GM20000 (cell line): ENCODE data around the gene NPLOC4.

ENCODE experiments used
- DNase-seq: peaks from one replicate; pipeline ENCODE4 v3.0.0; 2012; ENCODE audit warnings: low spot score
- TF ChIP-seq, protein P1 (sequence below): IDR thresholded peaks from 2 replicates; pipeline ENCODE4 v1.5.1; 2012; ENCODE audit warnings: mild to moderate bottlenecking, control low read depth; ENCODE audit errors: extremely low read depth, missing control alignments

The NPLOC4 gene

DNA sequence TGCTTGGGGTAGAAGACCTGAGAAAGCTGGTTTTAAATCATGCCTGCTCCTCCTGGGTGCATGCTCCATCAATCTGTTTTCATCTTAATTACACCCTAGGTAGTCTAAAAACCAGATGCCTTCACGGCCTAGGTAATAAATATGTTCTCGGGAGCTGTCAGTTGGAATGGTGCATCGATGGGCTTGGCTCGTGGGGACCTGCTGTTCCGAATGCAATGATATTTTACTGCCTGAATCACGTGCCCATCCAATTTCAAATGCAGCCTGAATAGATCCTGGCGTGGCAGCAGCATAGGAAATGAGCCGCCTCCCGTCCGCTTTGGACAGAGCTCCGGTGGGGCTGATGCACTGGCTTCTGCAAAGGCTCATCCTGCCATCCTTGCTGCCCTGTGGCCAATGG, 65.9 kb downstream of the NPLOC4 start:
- DNase-seq, result no peak
- TF ChIP-seq, protein P1, sequence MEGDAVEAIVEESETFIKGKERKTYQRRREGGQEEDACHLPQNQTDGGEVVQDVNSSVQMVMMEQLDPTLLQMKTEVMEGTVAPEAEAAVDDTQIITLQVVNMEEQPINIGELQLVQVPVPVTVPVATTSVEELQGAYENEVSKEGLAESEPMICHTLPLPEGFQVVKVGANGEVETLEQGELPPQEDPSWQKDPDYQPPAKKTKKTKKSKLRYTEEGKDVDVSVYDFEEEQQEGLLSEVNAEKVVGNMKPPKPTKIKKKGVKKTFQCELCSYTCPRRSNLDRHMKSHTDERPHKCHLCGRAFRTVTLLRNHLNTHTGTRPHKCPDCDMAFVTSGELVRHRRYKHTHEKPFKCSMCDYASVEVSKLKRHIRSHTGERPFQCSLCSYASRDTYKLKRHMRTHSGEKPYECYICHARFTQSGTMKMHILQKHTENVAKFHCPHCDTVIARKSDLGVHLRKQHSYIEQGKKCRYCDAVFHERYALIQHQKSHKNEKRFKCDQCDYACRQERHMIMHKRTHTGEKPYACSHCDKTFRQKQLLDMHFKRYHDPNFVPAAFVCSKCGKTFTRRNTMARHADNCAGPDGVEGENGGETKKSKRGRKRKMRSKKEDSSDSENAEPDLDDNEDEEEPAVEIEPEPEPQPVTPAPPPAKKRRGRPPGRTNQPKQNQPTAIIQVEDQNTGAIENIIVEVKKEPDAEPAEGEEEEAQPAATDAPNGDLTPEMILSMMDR, result no peak

DNA sequence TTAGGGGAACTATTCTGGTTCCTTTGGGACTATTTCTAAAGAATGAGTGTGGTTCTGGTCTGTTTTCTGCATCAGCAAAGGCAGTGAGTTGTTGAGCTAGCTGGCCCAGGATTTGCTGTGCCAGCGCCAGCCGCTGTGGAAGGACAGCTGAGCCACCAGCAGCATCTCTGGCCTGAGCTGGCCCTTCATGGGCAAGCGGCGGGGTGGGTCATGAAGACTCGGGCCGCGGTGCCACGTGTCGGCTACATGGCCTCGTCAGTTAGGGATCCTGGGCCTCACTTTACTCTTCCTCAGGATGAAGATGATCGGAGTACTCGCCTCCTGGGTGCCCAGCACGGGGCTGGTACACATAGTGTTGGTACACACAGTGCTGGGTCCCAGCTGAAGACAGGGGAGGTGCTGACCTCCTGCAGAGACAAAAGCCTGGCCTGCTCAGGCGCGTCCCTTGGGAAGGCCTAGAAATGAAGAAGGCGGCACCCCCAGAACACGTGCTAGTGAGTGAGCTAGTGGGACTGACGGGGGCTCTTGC, 66.9 kb downstream of the NPLOC4 start:
- TF ChIP-seq, protein P1, result no peak
- DNase-seq, result no peak

DNA sequence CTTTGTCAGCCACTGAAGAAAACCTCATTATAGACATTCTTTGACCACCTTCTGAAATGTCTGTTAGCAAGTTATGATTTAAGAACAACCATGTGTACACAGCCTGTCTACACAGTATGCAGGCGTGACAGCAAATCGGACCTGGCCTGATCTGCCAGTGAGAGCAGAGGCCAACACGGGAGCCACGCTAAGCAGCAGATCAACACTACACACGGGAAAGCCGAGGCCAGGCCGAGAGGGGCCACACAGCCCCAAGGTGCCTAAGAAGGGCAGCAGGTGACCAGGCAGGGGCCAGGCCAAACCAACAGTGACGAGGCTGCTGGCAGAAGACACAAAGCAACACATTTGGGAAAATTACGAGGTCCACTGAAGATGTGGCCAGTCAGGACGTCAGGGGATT, 68.5 kb downstream of the NPLOC4 start:
- TF ChIP-seq, protein P1, result no peak

DNA sequence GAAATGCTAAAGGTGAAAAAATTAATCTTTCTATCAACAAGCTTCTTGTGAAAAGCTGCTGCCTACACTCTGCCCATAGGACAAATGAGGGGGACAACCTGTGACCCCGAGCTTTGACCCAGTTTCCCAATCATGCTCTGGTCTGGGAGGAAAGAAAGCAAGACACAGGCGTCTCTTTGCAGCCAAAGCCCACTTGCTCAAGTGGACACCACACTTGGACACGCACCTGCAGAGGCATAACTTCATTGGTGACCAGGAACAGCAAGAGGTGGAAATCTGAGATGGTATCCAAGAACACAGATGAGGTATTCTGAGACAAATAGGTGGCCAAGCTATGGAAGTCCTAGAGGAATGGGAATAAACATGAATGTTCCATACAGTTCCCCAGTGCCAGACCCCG, 69.7 kb downstream of the NPLOC4 start:
- TF ChIP-seq, protein P1, result no peak
- DNase-seq, result no peak

More for the DNA sequence above, 68.5 kb downstream of the NPLOC4 start:
- no peak for DNase-seq

DNA sequence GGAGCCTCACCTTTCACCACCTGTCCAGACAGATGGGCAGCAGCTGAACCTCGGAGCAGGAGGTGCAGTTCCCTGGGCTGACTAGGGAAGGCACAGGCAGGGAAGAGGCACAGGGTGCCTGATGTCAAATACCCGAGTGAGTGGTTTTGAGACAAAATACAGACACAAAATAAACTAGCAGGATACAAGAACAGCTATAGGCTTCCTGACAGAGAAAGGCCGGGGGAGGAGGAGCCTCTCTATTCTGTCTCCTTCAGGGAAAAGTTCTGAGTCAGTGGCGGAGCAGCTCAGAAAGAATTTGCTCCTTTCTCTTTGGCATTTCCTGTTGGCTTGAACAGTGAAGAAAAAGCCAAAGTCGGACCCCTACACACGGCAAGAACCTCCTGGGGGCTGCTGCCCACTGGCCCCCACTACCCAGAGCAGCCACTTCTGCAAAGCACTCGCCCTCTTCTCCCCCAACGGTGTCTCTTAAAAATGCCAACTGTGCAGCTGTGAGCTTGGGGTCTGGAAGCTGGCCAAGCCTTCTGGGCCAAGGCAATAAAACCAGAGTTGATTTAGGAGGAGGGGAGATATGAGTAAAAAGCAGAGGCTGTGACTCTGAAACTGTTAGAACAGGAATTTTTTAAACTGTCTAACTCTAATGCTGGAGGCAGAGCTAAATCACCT, 70.3 kb downstream of the NPLOC4 start:
- TF ChIP-seq, protein P1, result no peak
- DNase-seq, result no peak

DNA sequence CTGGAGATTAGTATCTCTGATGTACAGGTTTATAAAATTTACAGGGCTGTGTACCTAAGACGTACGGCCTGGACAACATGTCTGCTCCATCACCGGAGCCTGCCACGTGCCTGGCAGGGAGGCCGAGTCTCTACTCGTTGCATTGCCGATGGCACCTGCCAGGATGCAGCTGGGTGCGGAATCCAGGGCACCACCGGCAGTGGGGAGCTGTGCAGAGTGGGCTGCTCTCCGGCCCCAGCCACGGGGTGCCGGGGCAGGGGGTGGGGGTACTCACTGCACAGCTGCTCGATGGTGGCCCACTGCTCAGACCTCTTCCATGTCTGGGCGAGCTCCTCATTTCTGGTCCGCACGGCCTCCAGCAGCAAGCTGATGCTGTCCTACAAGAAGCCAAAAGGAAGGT, 71.7 kb downstream of the NPLOC4 start:
- DNase-seq, result no peak
- TF ChIP-seq, protein P1, result no peak

DNA sequence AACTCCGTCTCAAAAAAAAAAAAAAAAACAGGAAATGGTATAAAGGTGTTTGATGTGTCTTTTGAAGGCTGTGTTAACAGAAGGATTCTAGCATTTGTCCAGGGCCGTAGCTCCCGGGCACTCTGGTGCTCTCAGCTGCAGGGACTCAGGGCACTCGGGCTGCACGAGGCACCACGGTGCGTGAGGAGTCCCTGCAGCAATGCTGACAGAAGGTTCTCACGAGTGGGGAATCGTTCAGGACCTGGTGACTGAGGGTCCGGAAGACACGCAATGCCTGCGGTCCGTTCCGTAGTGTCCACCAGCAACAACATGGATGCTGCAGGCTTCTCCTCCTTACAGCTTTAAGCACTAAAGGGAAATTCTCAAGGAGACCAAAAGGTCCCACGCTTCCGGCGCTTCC, 72.1 kb downstream of the NPLOC4 start:
- TF ChIP-seq, protein P1, result no peak
- DNase-seq, result no peak
